Astrocyte (in vitro differentiated cells and primary cell): Measurements from ENCODE around the gene CSMD2. TPM values are rescaled to one million over a fixed set of nuclear protein-coding genes. Genes with fewer than 3 reads are reported as not detected.

ENCODE experiments used
- DNase-seq: peaks from one replicate; pipeline ENCODE4 v3.0.0-alpha.2; 2010; ENCODE audit warnings: low read depth
- FAIRE-seq: peaks from 2 replicates; lab custom pipeline; 2011; peaks lifted over from hg19 to GRCh38; lab: Jason Lieb, UNC
- H2AFZ ChIP-seq: 2 replicates; pipeline ENCODE4 v1.6.0; 2012; ENCODE audit warnings: low read depth, low read length, inconsistent platforms
- H3K27ac ChIP-seq: 2 replicates; pipeline ENCODE4 v1.5.1; 2011; ENCODE audit warnings: low read depth, low read length, inconsistent platforms
- H3K27me3 ChIP-seq: 2 replicates; pipeline ENCODE4 v1.6.0; 2011; ENCODE audit warnings: low read length, inconsistent platforms; ENCODE audit not compliant: insufficient read depth
- H3K36me3 ChIP-seq: 2 replicates; pipeline ENCODE4 v1.5.1; 2011; ENCODE audit warnings: low read length, inconsistent platforms; ENCODE audit not compliant: insufficient read depth
- H3K4me1 ChIP-seq: 2 replicates; pipeline ENCODE4 v1.5.1; 2011; ENCODE audit warnings: low read length, inconsistent platforms; ENCODE audit not compliant: insufficient read depth
- H3K4me2 ChIP-seq: 2 replicates; pipeline ENCODE4 v1.6.0; 2012; ENCODE audit warnings: low read length, inconsistent platforms
- H3K4me3 ChIP-seq: 2 replicates; pipeline ENCODE4 v1.5.1; 2011; ENCODE audit warnings: low read depth, mild to moderate bottlenecking, low read length, inconsistent platforms; ENCODE audit not compliant: insufficient read depth
- H3K79me2 ChIP-seq: 2 replicates; pipeline ENCODE4 v1.6.0; 2012; ENCODE audit warnings: mild to moderate bottlenecking, low read length, inconsistent platforms; ENCODE audit not compliant: insufficient read depth
- H3K9ac ChIP-seq: 2 replicates; pipeline ENCODE4 v1.6.0; 2012; ENCODE audit warnings: mild to moderate bottlenecking, low read length, inconsistent platforms
- H3K9me3 ChIP-seq: 2 replicates; pipeline ENCODE4 v1.5.1; 2012; ENCODE audit warnings: low read depth, mild to moderate bottlenecking, low read length, inconsistent platforms; ENCODE audit not compliant: insufficient read depth
- H4K20me1 ChIP-seq: 2 replicates; pipeline ENCODE4 v1.6.0; 2012; ENCODE audit warnings: low read length, inconsistent platforms; ENCODE audit not compliant: insufficient read depth
- H3K27ac Mint-ChIP-seq: one replicate; pipeline ENCODE4 v1.8.0; 2021; ENCODE audit warnings: mild to moderate bottlenecking, mixed read lengths; ENCODE audit not compliant: unreplicated experiment
- H3K27me3 Mint-ChIP-seq: one replicate; pipeline ENCODE4 v1.8.0; 2021; ENCODE audit warnings: low read depth, mixed read lengths; ENCODE audit not compliant: unreplicated experiment
- H3K36me3 Mint-ChIP-seq: one replicate; pipeline ENCODE4 v1.8.0; 2021; ENCODE audit warnings: low read depth, mixed read lengths; ENCODE audit not compliant: unreplicated experiment
- H3K4me1 Mint-ChIP-seq: one replicate; pipeline ENCODE4 v1.8.0; 2021; ENCODE audit warnings: low read depth, mixed read lengths; ENCODE audit not compliant: unreplicated experiment
- H3K4me3 Mint-ChIP-seq: one replicate; pipeline ENCODE4 v1.8.0; 2021; ENCODE audit warnings: mild to moderate bottlenecking, moderate library complexity, mixed read lengths; ENCODE audit not compliant: unreplicated experiment
- H3K9me3 Mint-ChIP-seq: one replicate; pipeline ENCODE4 v1.8.0; 2021; ENCODE audit warnings: mild to moderate bottlenecking, mixed read lengths; ENCODE audit not compliant: unreplicated experiment
- EZH2 ChIP-seq: IDR thresholded peaks from 2 replicates; pipeline ENCODE4 v1.6.1; 2012; ENCODE audit warnings: mild to moderate bottlenecking, low read length, inconsistent platforms; ENCODE audit not compliant: insufficient read depth
- total RNA-seq: library from RNA; stranded (reverse); gene quantifications from 2 replicates; pipeline ENCODE4 v1.2.1, GENCODE V29; 2021
- TF ChIP-seq, protein P1 (sequence below): IDR thresholded peaks from 2 replicates; pipeline ENCODE4 v1.5.1; 2011; ENCODE audit warnings: low read depth, mild to moderate bottlenecking, inconsistent platforms, low read length, moderate library complexity; ENCODE audit not compliant: insufficient read depth

CSMD2 gene
- total RNA-seq, 1 donor from 2014 or later, result 11.1 TPM

DNA sequence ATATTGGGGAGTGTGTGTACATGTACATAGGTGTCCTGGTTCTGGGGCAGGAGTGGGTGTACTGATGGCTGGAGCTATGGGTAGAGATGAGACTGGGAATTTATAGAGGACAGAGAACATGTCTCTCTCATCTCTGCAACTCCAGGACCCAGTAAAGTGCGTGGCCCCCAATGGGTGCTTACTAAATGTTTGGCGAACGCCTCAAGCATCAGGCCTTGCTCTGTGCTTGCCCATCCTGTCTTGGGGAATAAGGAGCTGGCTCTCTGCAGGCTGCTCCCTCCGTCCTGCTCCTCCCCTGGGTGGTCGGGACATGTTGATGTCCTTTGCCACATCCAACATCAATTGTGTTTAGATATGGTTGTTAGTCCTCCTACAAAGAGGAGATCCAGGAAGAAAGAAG, 530.9 kb downstream of the CSMD2 start:
- H3K27ac Mint-ChIP-seq, result no peak overlapping the region
- H3K4me1 Mint-ChIP-seq, result no peaks in the 10 kb centered on the region
- no peak for DNase-seq
- no peaks in the 10 kb centered on the region for H3K27me3 ChIP-seq
- no peaks in the 10 kb centered on the region for H3K9me3 ChIP-seq
- H4K20me1 ChIP-seq, result no peaks in the 10 kb centered on the region
- no peak overlapping the region for H3K4me2 ChIP-seq
- H3K79me2 ChIP-seq, result no peaks in the 10 kb centered on the region
- H2AFZ ChIP-seq, result no peak overlapping the region
- H3K4me1 ChIP-seq, result peaks cover 4% of the 10 kb centered on the region
- peaks cover 14% of the 10 kb centered on the region for H3K36me3 Mint-ChIP-seq
- peaks cover 9% of the 10 kb centered on the region for H3K9me3 Mint-ChIP-seq
- no peaks in the 10 kb centered on the region for H3K36me3 ChIP-seq
- no peak overlapping the region for H3K4me3 ChIP-seq
- no peak overlapping the region for H3K9ac ChIP-seq
- TF ChIP-seq, protein P1, sequence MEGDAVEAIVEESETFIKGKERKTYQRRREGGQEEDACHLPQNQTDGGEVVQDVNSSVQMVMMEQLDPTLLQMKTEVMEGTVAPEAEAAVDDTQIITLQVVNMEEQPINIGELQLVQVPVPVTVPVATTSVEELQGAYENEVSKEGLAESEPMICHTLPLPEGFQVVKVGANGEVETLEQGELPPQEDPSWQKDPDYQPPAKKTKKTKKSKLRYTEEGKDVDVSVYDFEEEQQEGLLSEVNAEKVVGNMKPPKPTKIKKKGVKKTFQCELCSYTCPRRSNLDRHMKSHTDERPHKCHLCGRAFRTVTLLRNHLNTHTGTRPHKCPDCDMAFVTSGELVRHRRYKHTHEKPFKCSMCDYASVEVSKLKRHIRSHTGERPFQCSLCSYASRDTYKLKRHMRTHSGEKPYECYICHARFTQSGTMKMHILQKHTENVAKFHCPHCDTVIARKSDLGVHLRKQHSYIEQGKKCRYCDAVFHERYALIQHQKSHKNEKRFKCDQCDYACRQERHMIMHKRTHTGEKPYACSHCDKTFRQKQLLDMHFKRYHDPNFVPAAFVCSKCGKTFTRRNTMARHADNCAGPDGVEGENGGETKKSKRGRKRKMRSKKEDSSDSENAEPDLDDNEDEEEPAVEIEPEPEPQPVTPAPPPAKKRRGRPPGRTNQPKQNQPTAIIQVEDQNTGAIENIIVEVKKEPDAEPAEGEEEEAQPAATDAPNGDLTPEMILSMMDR, result no peak
- TF ChIP-seq EZH2, result no peak
- no peak for FAIRE-seq
- H3K27me3 Mint-ChIP-seq, result peaks cover 17% of the 10 kb centered on the region
- H3K4me3 Mint-ChIP-seq, result no peak overlapping the region
- H3K27ac ChIP-seq, result no peak overlapping the region

DNA sequence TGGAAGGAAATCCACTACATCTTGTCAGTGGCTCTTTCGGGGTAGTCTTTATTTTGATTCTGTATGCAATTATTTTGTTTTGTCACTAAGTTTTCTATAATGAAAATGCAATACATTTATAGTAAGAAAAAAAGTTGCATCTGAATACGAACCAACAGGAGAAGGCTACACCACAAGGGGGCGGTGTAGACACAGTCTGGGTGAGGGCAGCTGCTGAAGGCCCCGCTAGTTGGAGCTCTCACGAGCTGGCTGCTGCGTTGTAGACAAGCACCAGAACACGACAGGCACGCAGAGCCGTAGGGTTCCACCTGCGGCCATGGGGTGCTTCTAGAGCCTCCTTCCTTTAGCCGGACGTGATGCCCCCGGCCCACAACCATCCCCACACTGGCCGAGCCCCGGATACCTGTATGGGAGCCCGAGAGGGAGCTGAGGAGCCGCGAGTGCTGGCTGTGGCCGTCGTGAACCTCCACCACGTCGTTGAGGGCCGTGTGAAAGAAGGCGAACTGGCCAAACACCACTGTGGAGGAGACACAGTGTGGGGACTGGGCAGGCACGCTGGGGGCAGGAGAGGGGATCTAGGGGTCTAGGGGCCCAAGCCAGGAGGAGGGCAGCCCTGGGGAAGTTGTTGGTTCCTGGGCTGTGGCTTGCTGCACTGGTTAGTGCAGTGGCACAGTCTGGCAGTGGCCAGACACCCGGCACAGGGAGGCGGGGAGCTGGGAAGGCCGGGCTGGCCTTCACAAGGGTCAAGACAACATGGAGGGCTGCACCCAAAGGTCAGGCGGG, 531.8 kb downstream of the CSMD2 start:
- Histone ChIP-seq H2AFZ (no peak overlapping the region), H3K79me2 (no peaks in the 10 kb centered on the region), H3K27me3 (no peaks in the 10 kb centered on the region), H4K20me1 (no peaks in the 10 kb centered on the region), H3K9ac (no peak overlapping the region), H3K27ac (no peak overlapping the region), H3K4me1 (peaks cover 4% of the 10 kb centered on the region), H3K4me2 (no peak overlapping the region), H3K9me3 (no peaks in the 10 kb centered on the region), H3K4me3 (no peak overlapping the region), H3K36me3 (no peaks in the 10 kb centered on the region)
- Mint-ChIP-seq H3K4me3 (no peak overlapping the region), H3K36me3 (peaks cover 12% of the 10 kb centered on the region), H3K27me3 (peaks cover 14% of the 10 kb centered on the region), H3K4me1 (no peaks in the 10 kb centered on the region), H3K27ac (no peak overlapping the region), H3K9me3 (peaks cover 9% of the 10 kb centered on the region)
- DNase-seq, result peak; percentile 54
- no peak for FAIRE-seq
- TF ChIP-seq, protein P1, result peak; percentile 100
- no peak for TF ChIP-seq EZH2

DNA sequence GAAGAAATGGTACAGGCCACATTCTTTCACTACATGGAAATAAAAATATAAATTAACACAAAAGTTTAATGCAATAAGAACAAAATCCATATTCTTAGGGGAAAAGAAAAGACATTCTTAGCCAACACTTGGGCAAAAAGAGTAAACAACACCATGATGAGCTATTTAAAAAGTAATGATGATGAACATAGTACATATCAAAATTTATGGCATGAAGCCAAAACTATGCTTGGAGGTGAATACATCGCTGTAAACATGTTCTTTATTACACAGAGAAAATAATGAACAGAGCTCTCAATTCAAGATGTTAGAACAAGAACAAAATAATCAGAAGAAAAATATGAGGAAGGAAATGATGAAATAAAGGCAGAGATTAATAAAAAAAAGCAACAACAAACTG, 534.3 kb downstream of the CSMD2 start:
- Mint-ChIP-seq H3K27ac (no peak overlapping the region), H3K36me3 (peaks cover 13% of the 10 kb centered on the region), H3K4me3 (no peak overlapping the region), H3K9me3 (peaks cover 5% of the 10 kb centered on the region), H3K27me3 (peaks cover 14% of the 10 kb centered on the region), H3K4me1 (peaks cover 9% of the 10 kb centered on the region)
- FAIRE-seq, result no peak
- DNase-seq, result no peak
- Histone ChIP-seq H3K27me3 (no peaks in the 10 kb centered on the region), H3K4me2 (no peak overlapping the region), H3K4me3 (no peak overlapping the region), H3K36me3 (no peaks in the 10 kb centered on the region), H2AFZ (no peak overlapping the region), H3K27ac (no peak overlapping the region), H3K9ac (no peak overlapping the region), H3K9me3 (no peaks in the 10 kb centered on the region), H3K4me1 (no peaks in the 10 kb centered on the region), H3K79me2 (no peaks in the 10 kb centered on the region), H4K20me1 (no peaks in the 10 kb centered on the region)
- TF ChIP-seq EZH2, result no peak
- TF ChIP-seq, protein P1, result no peak
